ENCODE data around the gene RBM47. TPM values are rescaled to one million over a fixed set of nuclear protein-coding genes. Genes with fewer than 3 reads are reported as not detected.

RBM47 gene
- polyA plus RNA-seq: 1.7 and 2.4 TPM in 2 replicates
- 0.97 and 1.0 TPM in 2 replicates for polyA minus RNA-seq

DNA sequence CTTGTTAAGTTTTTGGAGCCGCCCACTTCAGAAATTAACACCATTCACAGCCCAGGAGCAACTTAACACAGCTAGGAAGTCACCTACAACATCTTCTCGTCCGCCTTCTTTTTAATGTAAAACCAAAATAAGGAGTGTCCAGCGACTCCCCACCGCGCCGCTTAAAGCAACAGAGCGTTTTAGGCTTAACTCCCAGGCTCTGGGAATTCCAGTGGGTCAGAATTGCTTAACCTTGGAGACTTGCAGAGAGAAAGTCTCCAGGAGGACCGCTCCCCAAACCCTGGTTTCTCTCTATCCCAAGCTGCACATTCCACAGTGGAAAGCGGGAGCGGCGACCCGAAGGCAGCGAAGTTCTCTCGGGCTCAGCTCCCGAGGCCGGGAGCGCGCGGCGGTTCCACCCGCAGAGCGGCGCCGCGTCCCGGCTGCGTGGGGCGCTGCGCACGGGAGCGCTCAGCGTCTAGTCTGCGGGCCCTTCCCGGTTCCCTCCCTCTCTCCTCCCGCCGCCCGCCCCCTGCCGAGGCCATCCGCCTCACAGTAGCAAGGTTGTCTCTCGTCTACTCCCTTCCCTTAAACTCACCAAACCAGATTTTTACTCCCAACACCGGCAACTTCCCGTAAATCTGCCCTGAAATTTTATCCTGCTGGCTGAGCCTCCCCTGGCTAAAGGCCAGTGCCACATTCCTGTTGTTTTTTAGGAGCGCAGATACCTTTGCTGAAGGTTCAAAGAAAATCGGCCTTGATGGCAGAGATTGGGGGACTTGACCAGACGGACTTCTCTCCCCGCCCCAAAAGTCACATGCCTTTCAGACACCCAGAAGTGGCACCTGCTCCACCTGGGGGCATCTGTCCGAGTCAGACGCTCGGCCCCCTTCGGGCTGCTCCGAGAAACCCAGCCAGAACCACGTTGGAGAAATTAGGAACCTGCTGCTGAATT, at the start of gene RBM47:
TSS of gene RBM47 (minus strand) at position 464 of the 934 bp plus-strand sequence. CDS start 190,971 bp downstream, outside the sequence.
- Histone ChIP-seq H3K36me3 (ENCODE audit: insufficient read depth, low read length) (no peaks in the 10 kb centered on the region), H3K27me3 (ENCODE audit: insufficient read depth, low read depth, low read length) (peaks cover 40% of the 10 kb centered on the region), H4K20me1 (ENCODE audit: insufficient read depth) (no peaks in the 10 kb centered on the region), H2AFZ (ENCODE audit: low read depth, low read length) (no peak within 1 kb of the TSS), H3K4me2 (ENCODE audit: low read length) (peak within 1 kb of the TSS; percentile 42), H3K9ac (ENCODE audit: low read length) (no peak within 1 kb of the TSS), H3K79me2 (replicated peaks; ENCODE audit: insufficient read depth, low read length) (no peaks in the 10 kb centered on the region), H3K4me3 (ENCODE audit: low read length) (peak within 1 kb of the TSS; percentile 67), H3K9me2 (ENCODE audit: insufficient read depth, low read length) (no peaks in the 10 kb centered on the region), H3F3A (ENCODE audit: insufficient read depth, low read length, poor library complexity, severe bottlenecking) (no peaks in the 10 kb centered on the region), H3K27ac (ENCODE audit: low read length) (no peak within 1 kb of the TSS), H3K9me3 (ENCODE audit: low read length) (no peaks in the 10 kb centered on the region)
- peak; percentile 78 for TF ChIP-seq EZH2 (IDR thresholded peaks at IDR 0.05; ENCODE audit: borderline replicate concordance, insufficient read depth, low read length, poor library complexity, severe bottlenecking)
- peak; percentile 16 for TF ChIP-seq POLR2AphosphoS5 (IDR thresholded peaks at IDR 0.05)
- no peak for TF ChIP-seq SMC3 (conservative IDR thresholded peaks at IDR 0.05; ENCODE audit: poor library complexity)
- peak; percentile 31 for TF ChIP-seq CTCF (IDR thresholded peaks at IDR 0.05; ENCODE audit: poor library complexity, severe bottlenecking)

- TF ChIP-seq RAD21 (conservative IDR thresholded peaks at IDR 0.05): no peak
- TF ChIP-seq TAF1 (IDR thresholded peaks at IDR 0.05; ENCODE audit: low read depth): no peak
- TF ChIP-seq SMC3 (conservative IDR thresholded peaks at IDR 0.05; ENCODE audit: poor library complexity): no peak
- TF ChIP-seq EZH2 (IDR thresholded peaks at IDR 0.05; ENCODE audit: borderline replicate concordance, insufficient read depth, low read length, poor library complexity, severe bottlenecking): no peak
- H3K9me3 ChIP-seq (ENCODE audit: low read length): no peaks in the 10 kb centered on the region
- no peaks in the 10 kb centered on the region for H3K36me3 ChIP-seq (ENCODE audit: insufficient read depth, low read length)
- H3K27ac ChIP-seq (ENCODE audit: low read length): no peak overlapping the region
- H3K9me2 ChIP-seq (ENCODE audit: insufficient read depth, low read length): no peaks in the 10 kb centered on the region
- no peak overlapping the region for H2AFZ ChIP-seq (ENCODE audit: low read depth, low read length)
- H4K20me1 ChIP-seq (ENCODE audit: insufficient read depth): no peaks in the 10 kb centered on the region
- H3K27me3 ChIP-seq (ENCODE audit: insufficient read depth, low read depth, low read length): no peaks in the 10 kb centered on the region
- no peak overlapping the region for H3K4me3 ChIP-seq (ENCODE audit: low read length)
- H3K4me2 ChIP-seq (ENCODE audit: low read length): no peak overlapping the region
- no peaks in the 10 kb centered on the region for H3K79me2 ChIP-seq (replicated peaks; ENCODE audit: insufficient read depth, low read length)
- H3K9ac ChIP-seq (ENCODE audit: low read length): no peak overlapping the region
- no peaks in the 10 kb centered on the region for H3F3A ChIP-seq (ENCODE audit: insufficient read depth, low read length, poor library complexity, severe bottlenecking)
Measured at GRCh38 chr4:40678421-40678820, 48.8 kb upstream of the RBM47 start.

DNA sequence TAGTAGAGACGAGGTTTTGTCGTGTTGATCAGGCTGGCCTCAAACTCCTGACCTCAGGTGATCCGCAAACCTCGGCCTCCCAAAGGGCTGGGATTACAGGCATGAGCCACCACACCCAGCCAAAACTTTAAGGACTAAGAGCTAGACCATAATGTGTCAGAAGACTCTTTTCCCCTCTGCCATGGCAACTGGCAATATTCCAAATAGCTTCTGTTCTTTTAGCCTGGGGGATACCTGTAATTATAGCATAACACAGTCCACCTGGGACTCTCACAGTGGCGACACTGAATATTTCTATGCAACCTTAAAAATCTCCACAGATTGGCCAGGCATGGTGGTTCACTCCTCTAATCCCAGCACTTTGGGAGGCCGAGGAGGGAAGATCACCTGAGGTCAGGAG, 45.5 kb upstream of the RBM47 start:
- no peak overlapping the region for H3K4me2 ChIP-seq (ENCODE audit: low read length)
- H3K36me3 ChIP-seq (ENCODE audit: insufficient read depth, low read length): no peaks in the 10 kb centered on the region
- no peaks in the 10 kb centered on the region for H3K79me2 ChIP-seq (replicated peaks; ENCODE audit: insufficient read depth, low read length)
- no peak overlapping the region for H3K27ac ChIP-seq (ENCODE audit: low read length)
- H3K4me3 ChIP-seq (ENCODE audit: low read length): no peak overlapping the region
- H3K9me2 ChIP-seq (ENCODE audit: insufficient read depth, low read length): no peaks in the 10 kb centered on the region
- H2AFZ ChIP-seq (ENCODE audit: low read depth, low read length): no peak overlapping the region
- H3K9ac ChIP-seq (ENCODE audit: low read length): no peak overlapping the region
- no peaks in the 10 kb centered on the region for H3F3A ChIP-seq (ENCODE audit: insufficient read depth, low read length, poor library complexity, severe bottlenecking)
- H4K20me1 ChIP-seq (ENCODE audit: insufficient read depth): no peaks in the 10 kb centered on the region
- no peaks in the 10 kb centered on the region for H3K9me3 ChIP-seq (ENCODE audit: low read length)
- H3K27me3 ChIP-seq (ENCODE audit: insufficient read depth, low read depth, low read length): no peaks in the 10 kb centered on the region
- TF ChIP-seq POLR2AphosphoS5 (IDR thresholded peaks at IDR 0.05): no peak
- TF ChIP-seq RAD21 (conservative IDR thresholded peaks at IDR 0.05): no peak
- no peak for TF ChIP-seq TAF1 (IDR thresholded peaks at IDR 0.05; ENCODE audit: low read depth)

Measured in neural cell (in vitro differentiated cells).